DND-41 (cell line): ENCODE data around the gene TSPAN19.

Experiments
- ATAC-seq: fragments of 200-7000 bp; cut with Tn5 transposase; 3 replicates; pipeline ENCODE4 v1.9.1; 2021; ENCODE audit warnings: low read depth; ENCODE audit not compliant: insufficient read depth
- DNase-seq: peaks from one replicate; pipeline ENCODE4 v3.0.0-alpha.2; 2020
- H2AFZ ChIP-seq: 2 replicates; pipeline ENCODE4 v1.6.0; 2012; ENCODE audit warnings: low read depth, low read length
- H3K27ac ChIP-seq: 2 replicates; pipeline ENCODE4 v1.5.1; 2012; ENCODE audit warnings: low read length, inconsistent platforms
- H3K27me3 ChIP-seq: fragments of 200-600 bp; sonication (generic); 2 replicates; pipeline ENCODE4 v1.6.0; 2012; ENCODE audit warnings: low read length, mild to moderate bottlenecking, inconsistent platforms; ENCODE audit not compliant: insufficient read depth, poor library complexity
- H3K36me3 ChIP-seq: 2 replicates; pipeline ENCODE4 v1.5.1; 2012; ENCODE audit warnings: low read length, inconsistent platforms; ENCODE audit not compliant: insufficient read depth
- H3K4me1 ChIP-seq: 2 replicates; pipeline ENCODE4 v1.5.1; 2012; ENCODE audit warnings: mild to moderate bottlenecking, low read length; ENCODE audit not compliant: insufficient read depth
- H3K4me2 ChIP-seq: 2 replicates; pipeline ENCODE4 v1.6.0; 2012; ENCODE audit warnings: mild to moderate bottlenecking, moderate library complexity, low read length, inconsistent platforms; ENCODE audit not compliant: insufficient read depth
- H3K4me3 ChIP-seq, 2 experiments: fragments of 200-600 bp in 1 of 2; shearing (Covaris generic) in 1 of 2; 2 replicates each; pipeline ENCODE4 v1.5.1; 2012 to 2016; ENCODE audit warnings: inconsistent platforms in 2 of 2, low read length in 2 of 2, mild to moderate bottlenecking in 2 of 2, low read depth in 1 of 2, moderate library complexity in 1 of 2
- H3K79me2 ChIP-seq: 2 replicates; pipeline ENCODE4 v1.6.0; 2012; ENCODE audit warnings: low read length, inconsistent platforms; ENCODE audit not compliant: insufficient read depth
- H3K9ac ChIP-seq: 2 replicates; pipeline ENCODE4 v1.6.0; 2012; ENCODE audit warnings: low read depth, mild to moderate bottlenecking, inconsistent platforms, low read length, moderate library complexity
- H3K9me3 ChIP-seq: 2 replicates; pipeline ENCODE4 v1.5.1; 2012; ENCODE audit warnings: low read length, moderate library complexity, mild to moderate bottlenecking, inconsistent platforms; ENCODE audit not compliant: insufficient read depth, severe bottlenecking
- H4K20me1 ChIP-seq: 2 replicates; pipeline ENCODE4 v1.6.0; 2012; ENCODE audit warnings: low read length; ENCODE audit not compliant: insufficient read depth
- CTCF ChIP-seq: IDR thresholded peaks from 2 replicates; pipeline ENCODE4 v1.5.1; 2012; ENCODE audit warnings: borderline replicate concordance, low read length, moderate library complexity, mild to moderate bottlenecking; ENCODE audit not compliant: poor library complexity, severe bottlenecking; ENCODE audit errors: extremely low read depth
- EZH2 ChIP-seq: IDR thresholded peaks from 3 replicates; pipeline ENCODE4 v1.6.1; 2012; ENCODE audit warnings: borderline replicate concordance, low read depth, mild to moderate bottlenecking, moderate library complexity, low read length, inconsistent platforms; ENCODE audit not compliant: severe bottlenecking

The TSPAN19 gene

GRCh38 chr12:84995641-84996040 is 40.4 kb downstream of the TSPAN19 start:
- no peak overlapping the region for H3K27ac ChIP-seq
- no peaks in the 10 kb centered on the region for H3K9me3 ChIP-seq
- H3K4me3 ChIP-seq: no peak overlapping the region
- H3K4me2 ChIP-seq: no peak overlapping the region
- ATAC-seq (no peak), DNase-seq (no peak)
- no peaks in the 10 kb centered on the region for H3K36me3 ChIP-seq
- TF ChIP-seq EZH2: no peak
- H2AFZ ChIP-seq: no peak overlapping the region
- H3K27me3 ChIP-seq: no peaks in the 10 kb centered on the region
- H3K79me2 ChIP-seq: no peaks in the 10 kb centered on the region
- H3K9ac ChIP-seq: no peak overlapping the region
- no peaks in the 10 kb centered on the region for H4K20me1 ChIP-seq
- no peaks in the 10 kb centered on the region for H3K4me1 ChIP-seq

GRCh38 chr12:84994426-84994825 is 41.7 kb downstream of the TSPAN19 start:
- no peak for DNase-seq
- H3K27me3 ChIP-seq: no peaks in the 10 kb centered on the region
- no peaks in the 10 kb centered on the region for H4K20me1 ChIP-seq
- H3K4me3 ChIP-seq: no peak overlapping the region
- no peak for ATAC-seq
- no peaks in the 10 kb centered on the region for H3K36me3 ChIP-seq
- no peak overlapping the region for H3K4me2 ChIP-seq
- H3K79me2 ChIP-seq: no peaks in the 10 kb centered on the region
- H3K27ac ChIP-seq: no peak overlapping the region
- no peak overlapping the region for H3K9ac ChIP-seq
- H3K9me3 ChIP-seq: no peaks in the 10 kb centered on the region
- no peaks in the 10 kb centered on the region for H3K4me1 ChIP-seq
- H2AFZ ChIP-seq: no peak overlapping the region
- TF ChIP-seq CTCF (no peak), EZH2 (no peak)

GRCh38 chr12:84986586-84986985 is 49.5 kb downstream of the TSPAN19 start:
- H4K20me1 ChIP-seq: no peaks in the 10 kb centered on the region
- H3K4me1 ChIP-seq: no peaks in the 10 kb centered on the region
- no peak overlapping the region for H3K9ac ChIP-seq
- no peak for ATAC-seq
- no peaks in the 10 kb centered on the region for H3K9me3 ChIP-seq
- H3K27me3 ChIP-seq: no peaks in the 10 kb centered on the region
- no peak overlapping the region for H2AFZ ChIP-seq
- TF ChIP-seq EZH2: no peak
- TF ChIP-seq CTCF: no peak
- no peak overlapping the region for H3K4me2 ChIP-seq
- H3K4me3 ChIP-seq: no peak overlapping the region
- no peaks in the 10 kb centered on the region for H3K36me3 ChIP-seq
- H3K27ac ChIP-seq: no peak overlapping the region
- no peaks in the 10 kb centered on the region for H3K79me2 ChIP-seq
- no peak for DNase-seq

GRCh38 chr12:84986117-84986516 is 50.0 kb downstream of the TSPAN19 start:
- Histone ChIP-seq H3K36me3 (no peaks in the 10 kb centered on the region), H3K4me2 (no peak overlapping the region), H2AFZ (no peak overlapping the region), H3K27ac (no peak overlapping the region), H3K4me3 (no peak overlapping the region), H3K9ac (no peak overlapping the region), H3K4me1 (no peaks in the 10 kb centered on the region), H3K9me3 (no peaks in the 10 kb centered on the region), H3K27me3 (no peaks in the 10 kb centered on the region), H3K79me2 (no peaks in the 10 kb centered on the region), H4K20me1 (no peaks in the 10 kb centered on the region)
- ATAC-seq (no peak), DNase-seq (no peak)
- TF ChIP-seq EZH2 (no peak), CTCF (no peak)
